Measurements from ENCODE around the gene INA. TPM values are rescaled to one million over a fixed set of nuclear protein-coding genes. Genes with fewer than 3 reads are reported as not detected.
A peak's percentile ranks its signal among the peaks of the same experiment; 100 is the strongest.
"Not testable (repeated sequence)": the region's sequence is repeated elsewhere in the genome, so short reads cannot be mapped to it uniquely, and the experiment has no call there.

The INA gene
- total RNA-seq: not detected
- long read RNA-seq: 0 reads

DNA sequence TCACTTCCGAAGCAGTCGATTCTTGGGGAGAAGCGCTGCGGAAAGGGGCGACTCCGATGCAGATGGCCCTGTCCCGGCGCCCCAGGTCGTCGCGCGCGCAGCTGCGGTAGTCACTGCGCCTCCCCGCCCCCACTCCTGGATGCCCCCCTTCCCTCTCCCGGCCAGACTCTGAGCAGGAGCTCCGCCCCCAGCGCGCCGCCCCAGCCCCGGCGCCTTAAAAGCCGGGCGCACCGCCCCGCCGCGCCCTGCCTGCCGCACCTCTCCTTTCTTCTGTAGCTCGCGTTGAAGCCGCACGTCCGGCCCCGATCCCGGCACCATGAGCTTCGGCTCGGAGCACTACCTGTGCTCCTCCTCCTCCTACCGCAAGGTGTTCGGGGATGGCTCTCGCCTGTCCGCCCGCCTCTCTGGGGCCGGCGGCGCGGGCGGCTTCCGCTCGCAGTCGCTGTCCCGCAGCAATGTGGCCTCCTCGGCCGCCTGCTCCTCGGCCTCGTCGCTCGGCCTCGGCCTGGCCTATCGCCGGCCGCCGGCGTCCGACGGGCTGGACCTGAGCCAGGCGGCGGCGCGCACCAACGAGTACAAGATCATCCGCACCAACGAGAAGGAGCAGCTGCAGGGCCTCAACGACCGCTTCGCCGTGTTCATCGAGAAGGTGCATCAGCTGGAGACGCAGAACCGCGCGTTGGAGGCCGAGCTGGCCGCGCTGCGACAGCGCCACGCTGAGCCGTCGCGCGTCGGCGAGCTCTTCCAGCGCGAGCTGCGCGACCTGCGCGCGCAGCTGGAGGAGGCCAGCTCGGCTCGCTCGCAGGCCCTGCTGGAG lies at the start of gene INA:
Gene INA, plus strand, starts transcription at position 243 of the 817 bp plus-strand sequence. Its CDS starts 74 bp downstream, at position 317.
- DNase-seq: no peak
- ATAC-seq: no peak
- intact Hi-C loops (cut with DNase I): no loop called here

- intact Hi-C loops (cut with DNase I): no loop called here
- ATAC-seq: no peak
These were observed 49.5 kb upstream of the INA start for GRCh38 chr10:103227416-103227815.

GRCh38 chr10:103231047-103231551 lies 45.8 kb upstream of the INA start:
- ATAC-seq (peak; percentile 53 to 74), DNase-seq (peak; percentile 29)
- intact Hi-C loops (cut with DNase I): no loop called here

More at GRCh38 chr10:103227416-103227815, 49.5 kb upstream of the INA start:
- no peak for DNase-seq

DNA sequence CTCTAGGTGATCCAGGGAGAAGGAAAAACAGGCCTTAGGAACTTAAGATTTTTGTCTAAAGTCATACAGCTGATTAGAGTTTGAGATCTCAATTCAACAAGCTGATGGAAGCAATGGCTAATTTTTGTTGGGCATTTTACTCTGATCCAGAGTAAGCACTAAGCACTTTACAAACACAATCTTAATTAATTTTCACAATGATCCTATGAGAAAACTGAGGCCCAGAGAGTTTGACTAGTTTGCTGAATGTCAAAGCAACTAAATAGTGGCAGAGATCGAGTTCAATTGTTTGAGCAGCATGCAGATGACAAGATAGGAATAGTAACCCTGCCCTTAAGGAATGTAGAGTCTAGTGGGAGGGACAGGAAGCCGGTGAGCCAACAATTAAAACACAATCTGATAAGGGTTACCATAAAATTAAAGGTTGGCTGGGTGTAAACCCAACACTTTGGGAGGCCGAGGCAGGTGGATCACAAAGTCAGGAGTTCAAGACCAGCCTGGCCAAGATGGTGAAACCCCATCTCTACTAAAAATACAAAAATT lies 44.7 kb upstream of the INA start:
- ATAC-seq (no peak), DNase-seq (no peak)

GRCh38 chr10:103232772-103233488 lies 44.0 kb upstream of the INA start:
- DNase-seq (no peak), ATAC-seq (no peak)
- intact Hi-C loops (cut with DNase I): no loop called here

More for the DNA sequence above, 44.7 kb upstream of the INA start:
- intact Hi-C loops (cut with DNase I): no loop called here

DNA sequence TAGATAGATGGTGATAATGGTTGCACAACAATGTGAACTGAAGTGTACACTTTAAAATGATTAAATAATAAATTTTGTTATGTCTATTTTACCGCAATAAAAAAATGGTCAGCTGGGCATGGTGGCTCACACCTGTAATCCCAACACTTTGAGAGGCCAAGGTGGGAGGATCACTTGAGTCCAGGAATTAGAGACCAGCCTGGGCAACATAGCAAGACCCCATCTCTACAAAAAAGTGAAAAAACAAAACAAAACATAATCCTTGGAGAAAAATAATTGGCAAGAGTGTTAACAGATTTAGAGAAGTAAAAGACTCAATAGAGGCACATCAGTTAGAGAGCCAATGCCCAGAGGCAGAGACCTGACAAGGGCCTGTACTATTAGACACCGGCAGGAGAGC lies 41.2 kb upstream of the INA start:
- intact Hi-C loops (cut with DNase I): no loop called here
- DNase-seq: no peak
- no peak for ATAC-seq

DNA sequence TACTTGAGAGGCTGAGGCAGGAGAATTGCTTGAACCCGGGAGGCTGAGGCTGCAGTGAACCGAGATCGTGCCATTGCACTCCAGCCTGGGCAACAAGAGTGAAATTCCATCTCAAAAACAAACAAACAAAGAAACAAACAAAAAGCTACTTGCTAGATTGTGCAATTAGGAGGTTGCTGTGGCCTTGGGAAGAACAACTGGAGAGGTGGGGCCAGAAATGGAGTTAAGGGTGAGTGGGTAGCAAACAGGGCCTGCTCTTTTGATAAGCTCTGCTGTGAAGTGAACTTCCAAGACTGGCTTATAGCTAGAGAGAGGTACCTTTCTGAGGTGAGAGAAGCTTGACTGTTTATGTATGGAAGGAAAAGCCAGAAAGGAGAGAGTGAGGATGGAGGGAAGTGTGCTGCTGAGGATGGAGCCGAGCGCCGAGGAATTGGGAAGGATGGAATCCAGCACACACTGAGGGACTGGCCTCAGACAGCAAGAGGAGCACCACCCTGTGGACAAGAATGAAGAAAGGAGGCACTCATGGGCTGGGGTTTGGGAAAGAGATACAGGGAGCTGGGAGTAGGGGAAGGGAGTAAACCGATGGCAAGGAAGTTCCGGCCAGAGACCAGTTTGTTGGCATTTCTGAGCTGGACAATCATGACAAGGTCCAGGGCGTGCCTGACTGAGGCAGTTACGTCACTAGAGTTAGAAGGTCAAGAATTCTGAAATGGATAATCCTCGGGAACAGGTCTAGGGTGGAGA lies 38.3 kb upstream of the INA start:
- intact Hi-C loops (cut with DNase I): no loop called here
- ATAC-seq (peak; percentile 70 to 87), DNase-seq (peak; percentile 28)

- intact Hi-C loops (cut with DNase I): loop anchor here (5.0 to 10.0 kb wide), 3 partner anchors 47 to 147 kb away; partner anchors contain the start of gene NT5C2 (in 1 of the 2)
- ATAC-seq (peak; percentile 32 to 44), DNase-seq (peak; percentile 22)
These were observed 35.5 kb upstream of the INA start for GRCh38 chr10:103241262-103242011.

DNA sequence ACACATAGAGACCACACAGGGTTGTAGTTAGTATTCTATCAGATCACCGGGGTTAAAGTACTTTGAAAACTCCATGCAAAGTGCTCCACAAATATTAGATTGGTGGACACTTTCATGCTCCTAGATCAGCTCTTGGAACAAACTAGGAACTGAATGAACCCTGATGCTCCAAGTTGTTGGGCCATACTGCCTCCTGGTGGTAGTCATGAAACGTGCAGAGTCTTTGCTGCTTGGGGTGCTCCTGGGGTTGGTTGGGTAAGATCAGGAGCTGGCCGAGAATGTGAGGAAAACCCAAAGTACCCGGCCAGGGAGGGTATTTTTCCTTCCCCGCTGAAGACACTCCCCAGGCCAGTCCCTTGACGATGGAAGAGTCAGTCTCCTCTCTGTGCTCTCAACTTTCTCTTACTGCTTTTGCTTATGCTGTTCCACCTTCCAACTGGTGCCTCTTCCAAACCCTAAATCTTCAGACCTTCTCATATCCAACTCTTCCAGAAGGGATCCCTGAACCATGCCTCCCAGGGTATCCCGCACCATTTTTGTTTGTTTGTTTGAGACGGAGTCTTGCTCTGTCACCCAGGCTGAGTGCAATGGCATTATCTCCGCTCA lies 32.2 kb upstream of the INA start:
- peak; percentile 91 to 93 for ATAC-seq
- intact Hi-C loops (cut with DNase I): loop anchor here (1.0 to 10.0 kb wide), 6 partner anchors 50 to 517 kb away; partner anchors contain the start of genes CNNM2 (in 1 of the 2) and NT5C2 (in 1 of the 2)
- peak; percentile 67 for DNase-seq

DNA sequence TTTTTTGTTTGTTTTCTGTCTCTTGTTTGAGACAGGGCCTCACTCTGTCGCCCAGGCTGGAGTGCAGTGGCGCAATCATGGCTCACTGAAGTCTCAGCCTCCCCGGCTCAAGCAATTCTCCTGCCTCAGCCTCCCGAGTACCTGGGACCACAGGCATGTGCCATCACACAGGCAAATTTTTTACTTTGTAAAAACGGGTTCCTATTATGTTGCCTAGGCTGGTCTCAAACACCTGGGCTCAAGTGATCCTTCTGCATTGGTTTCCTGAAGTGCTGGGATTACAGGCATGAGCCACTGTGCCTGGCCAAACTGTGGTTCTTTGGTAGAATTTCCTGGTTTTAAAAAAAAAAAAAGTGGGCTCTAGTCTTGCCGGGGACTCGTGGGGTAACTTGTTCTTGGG lies 31.4 kb upstream of the INA start, which contains the start of gene RPEL1:
Gene RPEL1, plus strand, starts transcription at position 301 of the 400 bp plus-strand sequence. CDS start 110 bp downstream, outside the sequence.
- intact Hi-C loops (cut with DNase I): loop anchor here (2.0 to 10.0 kb wide), 4 partner anchors 51 to 518 kb away; partner anchors contain the start of genes CNNM2 (in 1 of the 2) and NT5C2 (in 1 of the 2)
- not testable (repeated sequence) for ATAC-seq, DNase-seq

GRCh38 chr10:103246324-103246723 lies 30.6 kb upstream of the INA start:
- DNase-seq (no peak), ATAC-seq (no peak)
- intact Hi-C loops (cut with DNase I): loop anchor here (5.0 to 10.0 kb wide), 3 partner anchors 52 to 519 kb away; partner anchors contain the start of gene NT5C2 (in 1 of the 2)

GRCh38 chr10:103254113-103254512 lies 22.8 kb upstream of the INA start:
- DNase-seq (no peak), ATAC-seq (no peak)
- intact Hi-C loops (cut with DNase I): no loop called here

GRCh38 chr10:103254538-103255325 lies 22.2 kb upstream of the INA start:
- DNase-seq: no peak
- intact Hi-C loops (cut with DNase I): no loop called here

DNA sequence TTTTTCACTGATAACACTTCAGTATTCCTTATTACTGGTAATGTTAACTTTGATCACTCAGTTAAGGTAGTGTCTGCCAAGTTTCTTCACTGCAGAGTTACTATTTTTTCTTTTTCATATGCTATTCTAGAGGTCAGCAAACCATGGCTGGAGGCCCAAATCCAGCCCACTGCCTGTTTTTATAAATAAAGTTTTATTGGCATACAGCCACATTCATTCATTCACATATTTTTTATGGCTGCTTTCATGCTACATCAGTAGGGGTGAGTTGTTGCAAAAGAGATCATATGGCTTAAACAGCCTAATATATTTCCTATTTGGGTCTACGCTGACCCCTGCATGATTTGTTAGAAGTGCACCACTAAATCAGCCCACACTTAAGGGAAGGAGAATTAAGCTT lies 20.3 kb upstream of the INA start:
- intact Hi-C loops (cut with DNase I): no loop called here
- DNase-seq (no peak), ATAC-seq (no peak)

More at GRCh38 chr10:103254538-103255325, 22.2 kb upstream of the INA start:
- ATAC-seq: peak in 1 of 2 donors; percentile 72

DNA sequence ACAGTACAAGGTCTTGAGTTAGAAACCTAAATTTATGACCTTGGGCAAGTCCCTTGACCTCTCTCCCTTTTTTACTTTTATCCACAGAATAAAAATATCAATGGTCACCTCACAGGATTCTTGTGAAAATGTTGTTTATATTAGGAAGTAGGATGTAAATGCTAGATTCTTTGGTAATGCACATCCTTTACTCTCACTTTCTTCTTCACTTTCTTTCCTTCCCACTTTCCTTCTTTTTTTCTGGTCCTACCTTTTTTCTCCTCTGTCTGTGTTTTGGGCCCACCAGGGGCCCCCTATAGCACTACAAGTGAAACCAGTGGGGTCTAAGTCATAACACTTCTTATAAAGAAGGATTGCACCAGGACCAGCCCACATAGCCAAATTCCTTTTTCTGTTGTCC lies 19.1 kb upstream of the INA start:
- intact Hi-C loops (cut with DNase I): no loop called here
- ATAC-seq (no peak), DNase-seq (no peak)

GRCh38 chr10:103258928-103259327 lies 18.0 kb upstream of the INA start:
- ATAC-seq; DNase-seq; intact Hi-C loops (cut with DNase I): not testable (repeated sequence)

DNA sequence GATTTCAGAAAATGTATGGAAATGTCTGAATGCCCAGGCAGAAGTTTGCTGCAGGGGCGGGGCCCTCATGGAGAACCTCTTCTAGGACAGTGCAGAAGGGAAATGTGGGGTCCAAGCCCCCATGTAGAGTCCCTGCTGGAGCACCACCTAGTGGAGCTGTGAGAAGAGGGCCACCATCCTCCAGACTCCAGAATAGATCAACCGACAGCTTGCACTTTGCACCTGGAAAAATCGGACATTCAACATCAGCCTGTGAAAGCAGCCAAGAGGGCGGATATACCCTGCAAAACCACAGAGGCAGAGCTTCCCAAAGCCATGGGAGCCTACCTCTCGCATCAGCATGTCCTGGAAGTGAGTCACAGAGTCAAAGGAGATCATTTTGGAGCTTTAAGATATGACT lies 16.9 kb upstream of the INA start:
- ATAC-seq (no peak), DNase-seq (no peak)
- intact Hi-C loops (cut with DNase I): no loop called here
